Activated effector memory CD4-positive, alpha-beta T cell treated with Interleukin-2 at 50 U/mL for 16 hours (primary cell): ENCODE data around the gene PRR14L.

ENCODE experiments used
- DNase-seq: peaks from one replicate; pipeline ENCODE4 v3.0.0-alpha.2; 2020

PRR14L gene

GRCh38 chr22:31637891-31638618 is 111.9 kb downstream of the PRR14L start:
- DNase-seq, result no peak

GRCh38 chr22:31637447-31637890 is 112.5 kb downstream of the PRR14L start:
- no peak for DNase-seq

DNA sequence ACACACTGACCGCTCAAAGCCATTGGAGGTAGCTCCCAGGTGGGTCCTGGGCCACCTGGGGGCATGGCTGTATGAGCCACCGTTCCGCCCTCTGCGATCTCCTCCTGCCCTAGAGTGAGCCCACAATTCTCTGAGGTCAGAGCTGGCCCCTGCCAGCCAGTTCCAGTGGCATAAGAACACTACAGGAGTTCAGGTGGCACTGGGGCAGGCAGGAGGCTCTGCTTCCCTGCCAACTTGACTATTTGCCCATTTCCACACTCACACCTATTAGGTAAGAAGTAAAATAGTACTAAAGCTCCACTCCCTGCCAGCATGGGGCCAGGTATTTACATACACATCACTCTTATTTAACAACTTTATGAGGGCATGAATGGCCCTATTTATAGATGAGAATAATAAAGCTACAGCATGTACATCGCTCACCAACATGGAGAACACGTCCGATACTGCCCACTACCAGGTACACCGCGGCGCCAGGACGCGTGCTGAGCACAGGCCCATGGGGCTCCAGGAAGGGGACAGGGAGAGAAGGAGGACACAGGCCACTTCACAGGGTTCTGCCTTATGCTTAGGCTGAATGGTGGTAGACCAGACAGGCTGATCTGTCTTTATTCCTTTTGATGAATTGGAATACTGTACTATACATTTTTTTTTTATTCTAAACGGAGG is 114.2 kb downstream of the PRR14L start:
- no peak for DNase-seq

DNA sequence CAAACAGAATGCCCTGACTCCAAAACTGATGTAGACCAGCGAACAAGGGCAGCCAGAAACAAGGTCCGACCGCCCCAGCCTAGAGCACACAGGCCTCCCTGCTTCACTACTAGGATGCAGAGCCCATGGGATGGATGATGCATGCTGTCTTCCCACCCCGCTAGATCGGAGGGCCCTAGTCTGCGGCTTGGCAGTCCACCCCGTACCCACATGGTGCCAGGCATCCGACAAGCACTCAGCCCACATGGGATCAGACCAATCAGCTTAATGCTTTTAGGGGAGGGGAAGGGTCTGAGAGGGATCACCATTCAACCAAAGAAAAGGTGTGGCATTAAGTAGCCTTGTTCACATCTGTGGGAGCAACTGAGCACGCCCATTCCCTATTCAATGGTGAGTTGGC is 118.5 kb downstream of the PRR14L start:
- DNase-seq, result no peak
